NCI-H1694 (cell line): ENCODE data around the gene FAM117B.

Experiments used
- DNase-seq: peaks from one replicate; lab custom pipeline; 2025; lab: John Stamatoyannopoulos, UW

FAM117B gene

DNA sequence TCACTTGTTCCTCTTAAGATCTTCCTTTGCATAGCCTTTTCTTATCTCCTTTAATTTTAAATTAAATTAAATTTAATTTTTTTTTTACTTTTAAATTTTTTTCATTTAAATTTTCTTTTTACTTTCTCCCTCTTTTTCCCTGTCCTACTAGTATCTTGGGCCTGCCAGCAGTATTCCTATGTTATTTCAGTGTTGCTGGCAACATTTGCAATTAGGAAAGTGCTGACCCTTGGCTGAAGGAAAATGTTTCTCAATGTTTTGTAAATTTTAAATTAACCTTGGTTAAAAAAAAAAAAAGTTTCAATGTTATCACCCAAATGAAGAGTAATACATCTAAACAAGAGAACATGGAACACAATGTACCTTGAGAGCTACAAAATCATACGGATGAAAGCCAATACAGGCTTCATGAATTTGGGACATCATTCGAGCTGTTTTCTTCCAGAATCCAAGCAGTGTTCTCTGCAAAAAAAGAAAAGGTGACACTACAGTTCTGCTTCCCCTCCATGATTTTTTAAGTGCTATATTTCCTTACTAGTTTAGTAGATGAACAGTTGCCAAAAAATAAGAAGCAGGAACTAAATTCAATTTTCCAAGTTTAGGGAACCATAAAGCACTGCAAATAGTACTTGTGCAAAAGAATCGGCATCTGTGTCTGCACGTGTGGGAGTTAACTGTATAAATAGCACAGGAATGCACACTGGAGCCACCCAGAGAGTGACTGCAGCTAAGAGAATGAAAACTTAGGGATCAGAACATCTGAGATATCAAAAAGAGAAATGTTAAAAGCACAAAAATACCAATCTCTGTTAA lies 181.0 kb downstream of the FAM117B start:
- DNase-seq: no peak

DNA sequence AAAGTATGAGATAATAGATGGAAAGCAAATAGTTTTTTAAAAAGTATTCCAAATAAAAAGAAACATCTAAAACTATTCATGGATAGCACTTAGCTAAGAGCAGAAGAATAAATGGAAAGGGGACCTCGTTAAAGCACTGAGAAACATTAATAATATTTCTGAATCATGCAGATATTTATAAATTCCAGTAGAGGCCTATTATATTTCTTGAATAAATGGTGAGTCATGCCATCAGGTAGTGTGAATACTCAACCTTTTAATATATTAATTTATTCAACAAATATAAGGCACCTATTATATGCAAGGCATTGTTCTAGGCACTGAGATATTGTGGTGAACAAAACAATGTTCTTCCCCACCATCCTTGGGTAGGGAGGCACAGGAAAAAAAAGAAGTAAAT lies 183.0 kb downstream of the FAM117B start:
- no peak for DNase-seq

- no peak for DNase-seq
Observed at GRCh38 chr2:202818321-202818720, 183.6 kb downstream of the FAM117B start.
